Measurements from ENCODE around the gene ZBTB18. TPM values are rescaled to one million over a fixed set of nuclear protein-coding genes. Genes with fewer than 3 reads are reported as not detected.
A peak's percentile ranks its signal among the peaks of the same experiment; 100 is the strongest.
"Not testable (repeated sequence)": the region's sequence is repeated elsewhere in the genome, so short reads cannot be mapped to it uniquely, and the experiment has no call there.

ZBTB18 gene
- total and polyA plus RNA-seq, 9 donors: 57.3 to 89.5 (median 70.8) TPM

DNA sequence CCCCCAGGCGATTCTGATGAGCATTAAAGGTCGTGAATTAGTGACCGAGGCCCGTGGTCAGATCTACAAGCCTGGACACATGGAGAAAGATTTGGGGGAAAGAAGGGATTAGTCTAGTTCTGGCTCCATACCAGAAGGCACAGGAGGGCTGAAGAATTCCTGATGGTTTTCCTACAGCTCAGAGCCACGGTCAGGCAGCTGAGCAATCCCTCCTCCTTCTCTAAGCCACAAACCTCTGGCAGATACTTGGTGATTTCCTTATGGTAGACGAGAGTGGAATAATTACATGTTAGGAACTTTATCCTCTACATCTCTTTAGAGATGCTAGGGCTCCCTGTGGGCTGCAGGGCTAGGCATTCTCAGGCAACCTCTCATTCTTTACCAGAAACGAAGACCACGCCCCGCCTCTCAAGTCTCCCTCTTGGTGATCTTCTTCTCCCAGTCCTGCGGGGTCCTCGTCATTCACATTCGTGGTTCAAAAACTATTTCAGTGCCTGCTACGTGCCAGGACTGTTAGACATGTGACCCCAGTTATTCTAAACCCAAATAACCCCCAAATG is 20.5 kb upstream of the ZBTB18 start:
- Histone ChIP-seq H3K27me3 (ENCODE audit: control insufficient read depth, insufficient read depth, low read length) (no peaks in the 10 kb centered on the region), H3K4me1 (ENCODE audit: control insufficient read depth, insufficient read depth, low read length) (no peaks in the 10 kb centered on the region), H3K4me3 (ENCODE audit: low read length) (no peak overlapping the region), H3K9me3 (replicated peaks; ENCODE audit: control insufficient read depth, low read depth, low read length) (no peaks in the 10 kb centered on the region), H3K36me3 (ENCODE audit: control insufficient read depth, insufficient read depth, low read length) (no peaks in the 10 kb centered on the region), H3K27ac (ENCODE audit: low read length) (no peak overlapping the region)
- 82% methylated on average over 11 of the region's 13 CpGs for WGBS (ENCODE audit: insufficient coverage)
- DNase-seq: no peak

DNA sequence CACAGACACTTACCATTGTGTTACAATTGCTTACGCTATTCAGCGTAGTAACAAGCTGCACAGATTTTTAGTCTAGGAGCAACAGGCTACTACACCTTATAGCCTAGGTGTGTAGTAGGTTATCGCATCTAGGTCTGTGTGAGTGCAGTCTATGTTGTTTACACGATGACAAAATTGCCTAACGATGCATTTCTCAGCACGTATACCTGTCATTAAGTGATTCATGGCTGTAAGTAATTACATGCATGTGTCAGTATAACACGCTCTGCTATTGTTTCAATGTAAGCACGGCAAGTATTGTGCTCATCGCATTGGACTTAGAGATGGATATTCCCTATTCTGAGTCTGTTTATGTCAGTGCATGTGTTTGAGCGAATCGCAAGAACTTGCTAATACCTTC is 15.7 kb upstream of the ZBTB18 start:
- Histone ChIP-seq H3K9me3 (replicated peaks; ENCODE audit: control insufficient read depth, low read depth, low read length) (no peaks in the 10 kb centered on the region), H3K27ac (ENCODE audit: low read length) (no peak overlapping the region), H3K27me3 (ENCODE audit: control insufficient read depth, insufficient read depth, low read length) (peaks cover 2% of the 10 kb centered on the region), H3K36me3 (ENCODE audit: control insufficient read depth, insufficient read depth, low read length) (no peaks in the 10 kb centered on the region), H3K4me3 (ENCODE audit: low read length) (no peak overlapping the region), H3K4me1 (ENCODE audit: control insufficient read depth, insufficient read depth, low read length) (no peaks in the 10 kb centered on the region)
- no peak for DNase-seq
- 80% methylated on average over 6 of the region's 11 CpGs for WGBS (ENCODE audit: insufficient coverage)

DNA sequence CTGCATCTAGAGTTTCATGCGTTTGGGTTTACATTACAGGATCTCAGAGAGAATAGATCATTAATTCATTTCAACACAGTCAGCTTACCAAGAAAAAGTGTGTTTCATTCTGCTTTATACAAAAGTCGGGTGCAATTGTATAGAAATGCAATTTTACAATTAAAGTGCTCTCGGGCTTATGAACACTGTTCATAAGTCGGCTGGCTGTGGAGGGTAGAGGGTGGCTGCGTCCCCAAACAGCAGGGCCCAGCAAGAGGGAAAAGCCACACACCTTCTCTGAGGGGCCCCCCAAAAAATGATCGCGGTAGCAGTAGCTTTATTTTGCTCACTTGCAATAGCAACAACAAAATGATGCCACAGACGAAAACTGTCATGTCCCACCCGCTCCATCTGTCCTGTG is 13.8 kb upstream of the ZBTB18 start:
- no peak overlapping the region for H3K4me3 ChIP-seq (ENCODE audit: low read length)
- peaks cover 2% of the 10 kb centered on the region for H3K27me3 ChIP-seq (ENCODE audit: control insufficient read depth, insufficient read depth, low read length)
- H3K36me3 ChIP-seq (ENCODE audit: control insufficient read depth, insufficient read depth, low read length): no peaks in the 10 kb centered on the region
- no peak for DNase-seq
- H3K4me1 ChIP-seq (ENCODE audit: control insufficient read depth, insufficient read depth, low read length): no peaks in the 10 kb centered on the region
- no peak overlapping the region for H3K27ac ChIP-seq (ENCODE audit: low read length)
- 86% methylated on average over 4 of the region's 9 CpGs for WGBS (ENCODE audit: insufficient coverage)
- no peaks in the 10 kb centered on the region for H3K9me3 ChIP-seq (replicated peaks; ENCODE audit: control insufficient read depth, low read depth, low read length)

DNA sequence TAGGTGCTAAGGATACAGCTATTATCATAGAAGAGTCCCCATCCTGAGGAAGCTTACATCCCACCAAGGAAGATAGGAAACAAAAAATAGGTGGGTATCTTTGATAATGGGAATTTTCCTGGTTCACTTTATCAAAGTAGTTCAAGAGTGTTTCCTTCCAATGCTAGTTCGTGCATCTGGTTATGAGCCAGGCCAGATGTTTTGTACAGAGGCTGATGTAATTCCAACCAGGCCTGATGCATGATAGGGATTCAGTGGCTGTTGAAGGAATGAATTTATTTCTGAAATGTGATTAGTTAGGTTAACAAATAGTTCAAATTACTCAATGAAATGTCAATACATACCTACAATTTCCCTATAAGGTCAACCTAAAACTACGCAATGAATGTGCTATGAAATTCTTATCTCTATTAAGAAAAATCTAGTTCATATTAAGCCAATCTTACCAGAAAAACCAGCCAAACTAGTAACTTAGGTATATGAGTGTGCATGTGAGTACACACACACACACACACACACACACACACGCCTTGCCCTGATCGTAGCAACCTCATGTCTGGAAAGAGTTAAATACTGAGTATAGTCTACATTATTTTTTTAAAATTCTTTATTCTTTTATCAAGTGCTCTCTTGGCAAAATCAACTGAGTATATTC is 9.5 kb upstream of the ZBTB18 start:
- H3K27ac ChIP-seq (ENCODE audit: low read length): no peak overlapping the region

DNA sequence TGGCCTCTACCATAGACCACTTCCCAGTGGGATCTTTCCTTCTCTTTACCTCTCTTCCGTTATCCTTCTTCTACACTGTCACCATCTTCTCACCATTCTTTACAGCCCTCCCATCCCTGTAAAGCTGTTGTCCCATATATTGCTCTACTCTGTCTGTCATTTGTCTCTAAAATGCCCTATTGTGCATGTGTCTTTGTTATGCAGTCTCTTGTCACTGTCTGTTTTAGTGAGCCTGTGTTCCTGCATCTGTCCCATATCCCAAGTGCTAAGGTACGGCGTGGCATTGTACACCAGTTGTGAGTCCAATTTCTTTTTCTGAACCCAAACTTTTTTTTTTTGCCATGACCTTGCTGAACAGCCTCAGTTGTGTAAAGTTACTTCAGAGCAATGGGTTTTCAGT is 8.8 kb upstream of the ZBTB18 start:
- DNase-seq: no peak
- H3K36me3 ChIP-seq (ENCODE audit: control insufficient read depth, insufficient read depth, low read length): no peaks in the 10 kb centered on the region
- peaks cover 2% of the 10 kb centered on the region for H3K4me1 ChIP-seq (ENCODE audit: control insufficient read depth, insufficient read depth, low read length)
- peaks cover 3% of the 10 kb centered on the region for H3K27me3 ChIP-seq (ENCODE audit: control insufficient read depth, insufficient read depth, low read length)
- no peak overlapping the region for H3K4me3 ChIP-seq (ENCODE audit: low read length)
- H3K9me3 ChIP-seq (replicated peaks; ENCODE audit: control insufficient read depth, low read depth, low read length): no peaks in the 10 kb centered on the region
- H3K27ac ChIP-seq (ENCODE audit: low read length): no peak overlapping the region
- 86% methylated on average over 1 of the region's 3 CpGs for WGBS (ENCODE audit: insufficient coverage)

More for the DNA sequence above, 9.5 kb upstream of the ZBTB18 start:
- Histone ChIP-seq H3K27me3 (ENCODE audit: control insufficient read depth, insufficient read depth, low read length) (peaks cover 4% of the 10 kb centered on the region), H3K4me1 (ENCODE audit: control insufficient read depth, insufficient read depth, low read length) (no peaks in the 10 kb centered on the region), H3K4me3 (ENCODE audit: low read length) (no peak overlapping the region), H3K9me3 (replicated peaks; ENCODE audit: control insufficient read depth, low read depth, low read length) (no peaks in the 10 kb centered on the region), H3K36me3 (ENCODE audit: control insufficient read depth, insufficient read depth, low read length) (no peaks in the 10 kb centered on the region)
- peak; percentile 70 for DNase-seq
- WGBS (ENCODE audit: insufficient coverage): 20% methylated on average over 1 of the region's 4 CpGs

DNA sequence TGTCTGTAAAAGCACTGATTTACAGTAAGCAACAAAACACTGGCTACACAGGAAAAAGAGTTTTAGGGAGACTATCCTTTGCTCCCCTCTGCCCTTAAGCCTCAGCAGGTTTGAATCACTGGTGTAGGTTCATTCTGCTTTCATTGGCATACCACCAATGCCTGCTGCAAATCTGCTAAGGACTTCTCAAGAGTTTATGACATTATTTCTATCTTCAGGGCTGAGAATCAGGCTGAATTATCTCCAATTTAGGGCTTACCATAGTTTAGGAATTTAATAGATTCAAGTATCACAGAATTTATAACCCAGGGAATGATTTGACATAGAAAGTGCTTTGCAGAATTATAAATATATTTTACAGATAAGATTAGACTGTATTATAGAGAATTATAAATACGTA is 6.7 kb upstream of the ZBTB18 start:
- no peak for DNase-seq
- Histone ChIP-seq H3K27me3 (ENCODE audit: control insufficient read depth, insufficient read depth, low read length) (peaks cover 2% of the 10 kb centered on the region), H3K36me3 (ENCODE audit: control insufficient read depth, insufficient read depth, low read length) (no peaks in the 10 kb centered on the region), H3K4me1 (ENCODE audit: control insufficient read depth, insufficient read depth, low read length) (peaks cover 2% of the 10 kb centered on the region), H3K27ac (ENCODE audit: low read length) (no peak overlapping the region), H3K4me3 (ENCODE audit: low read length) (no peak overlapping the region), H3K9me3 (replicated peaks; ENCODE audit: control insufficient read depth, low read depth, low read length) (no peaks in the 10 kb centered on the region)
- no CpG with 5 or more reads among the region's 1 CpG for WGBS (ENCODE audit: insufficient coverage)

DNA sequence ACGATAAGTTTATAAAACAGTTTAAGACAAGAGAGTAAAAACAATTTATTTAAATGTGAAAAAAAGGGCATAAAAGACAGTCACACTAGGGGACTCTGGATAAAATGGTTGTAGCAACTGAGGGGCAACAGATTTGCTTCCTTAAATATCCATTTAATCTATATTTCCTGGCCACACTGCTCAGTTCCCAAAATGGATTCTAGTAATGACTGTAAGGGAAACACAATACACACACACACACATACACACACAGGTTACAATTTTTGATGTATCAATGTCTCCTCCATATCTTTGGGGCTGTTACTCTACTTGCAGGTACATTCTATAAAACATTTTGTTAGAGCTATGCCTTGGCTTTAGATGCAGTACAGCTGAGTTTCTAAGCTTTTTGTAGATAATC is 4.8 kb upstream of the ZBTB18 start:
- not testable (repeated sequence) for H3K9me3 ChIP-seq (replicated peaks; ENCODE audit: control insufficient read depth, low read depth, low read length); H3K4me3 ChIP-seq (ENCODE audit: low read length); DNase-seq; H3K27ac ChIP-seq (ENCODE audit: low read length); H3K36me3 ChIP-seq (ENCODE audit: control insufficient read depth, insufficient read depth, low read length); H3K27me3 ChIP-seq (ENCODE audit: control insufficient read depth, insufficient read depth, low read length)
- H3K4me1 ChIP-seq (ENCODE audit: control insufficient read depth, insufficient read depth, low read length): peaks cover 13% of the 10 kb centered on the region
- WGBS (ENCODE audit: insufficient coverage): no CpG with 5 or more reads among the region's 1 CpG

DNA sequence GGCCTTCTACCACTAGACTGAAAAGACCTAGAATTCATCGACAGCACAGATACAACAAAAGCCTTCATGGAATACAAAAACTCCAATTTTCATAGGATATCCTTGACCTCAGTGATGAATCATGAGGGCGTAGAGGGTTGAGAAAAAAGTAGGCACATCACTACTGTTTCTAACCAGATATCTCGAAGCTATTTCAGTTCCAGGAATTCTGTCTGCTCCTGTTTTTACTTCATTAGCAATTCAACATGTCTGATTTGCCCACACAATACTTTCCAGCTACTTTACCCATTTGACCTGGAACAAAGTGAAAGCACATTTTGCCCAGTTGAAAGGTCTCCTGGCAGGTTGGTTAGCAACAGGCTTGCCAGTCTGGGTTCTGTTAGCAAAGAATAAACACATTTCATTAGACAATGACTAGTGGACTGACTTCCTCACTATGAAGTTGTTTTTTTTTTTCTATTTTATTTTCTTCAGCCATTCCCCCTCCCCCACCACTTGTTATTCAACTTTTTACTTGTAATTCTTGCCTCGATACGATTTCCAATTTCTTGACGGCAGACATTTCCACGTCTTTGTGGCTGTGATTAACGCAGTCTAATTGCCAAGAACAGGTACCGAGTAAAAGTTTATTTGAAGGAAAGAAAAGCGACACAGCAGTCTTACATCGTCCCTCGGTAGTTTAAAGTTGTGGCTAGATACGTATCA is 4.0 kb upstream of the ZBTB18 start:
- H3K27me3 ChIP-seq (ENCODE audit: control insufficient read depth, insufficient read depth, low read length): peaks cover 2% of the 10 kb centered on the region
- H3K4me3 ChIP-seq (ENCODE audit: low read length): peak overlapping the region; percentile 58
- WGBS (ENCODE audit: insufficient coverage): 4% methylated on average over 7 of the region's 13 CpGs
- peak overlapping the region; percentile 93 for H3K27ac ChIP-seq (ENCODE audit: low read length)
- H3K36me3 ChIP-seq (ENCODE audit: control insufficient read depth, insufficient read depth, low read length): no peaks in the 10 kb centered on the region
- no peaks in the 10 kb centered on the region for H3K9me3 ChIP-seq (replicated peaks; ENCODE audit: control insufficient read depth, low read depth, low read length)
- DNase-seq: peak; percentile 36
- H3K4me1 ChIP-seq (ENCODE audit: control insufficient read depth, insufficient read depth, low read length): peaks cover 13% of the 10 kb centered on the region

DNA sequence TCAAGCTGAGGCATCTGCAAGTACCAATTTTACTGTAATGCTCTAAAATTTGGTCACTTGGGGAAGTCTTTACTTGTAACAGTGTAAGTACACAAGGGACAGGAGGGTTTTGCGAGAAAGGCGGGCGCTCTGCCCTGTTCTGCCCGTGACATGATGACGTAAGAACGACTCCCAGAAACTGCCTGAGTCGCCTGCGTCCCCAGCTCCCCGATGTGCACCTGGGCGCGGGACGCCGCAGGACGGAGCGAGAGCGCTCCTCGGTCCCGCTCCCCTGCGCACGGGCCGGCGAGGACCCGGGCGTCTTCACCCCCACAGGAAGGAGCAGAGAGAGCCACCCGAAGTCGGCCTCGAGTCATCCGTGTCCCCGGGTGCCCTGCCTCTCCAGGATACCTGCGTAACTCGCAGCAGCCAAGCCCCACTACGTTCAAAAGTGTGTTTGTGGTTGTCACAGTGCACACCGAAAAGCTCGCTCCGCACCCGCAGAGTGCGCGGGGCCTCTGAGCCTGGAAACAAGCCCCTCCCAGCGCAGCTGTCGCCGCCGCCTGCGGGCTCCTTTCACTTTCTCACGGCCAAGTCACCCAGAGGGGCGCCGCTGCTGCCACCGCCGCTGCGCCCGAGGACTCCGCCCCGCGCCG is 3.3 kb upstream of the ZBTB18 start:
- peak; percentile 74 for DNase-seq
- WGBS (ENCODE audit: insufficient coverage): under 1% methylated on average over 54 of the region's 54 CpGs

More for the DNA sequence above, 3.3 kb upstream of the ZBTB18 start:
- peaks cover 2% of the 10 kb centered on the region for H3K27me3 ChIP-seq (ENCODE audit: control insufficient read depth, insufficient read depth, low read length)
- peak overlapping the region; percentile 93 for H3K27ac ChIP-seq (ENCODE audit: low read length)
- H3K9me3 ChIP-seq (replicated peaks; ENCODE audit: control insufficient read depth, low read depth, low read length): no peaks in the 10 kb centered on the region
- H3K4me1 ChIP-seq (ENCODE audit: control insufficient read depth, insufficient read depth, low read length): peaks cover 14% of the 10 kb centered on the region
- H3K36me3 ChIP-seq (ENCODE audit: control insufficient read depth, insufficient read depth, low read length): no peaks in the 10 kb centered on the region
- peak overlapping the region; percentile 58 for H3K4me3 ChIP-seq (ENCODE audit: low read length)

Measured in muscle of leg (tissue), 11 donors.